Endothelial cell of umbilical vein (primary cell): ENCODE data around the gene AFF1. TPM values are rescaled to one million over a fixed set of nuclear protein-coding genes. Genes with fewer than 3 reads are reported as not detected.

Experiments used
- BruUV-seq: library from RNA; stranded (reverse); fragments of 400-500 nt; replicated peaks from 2 replicates; lab custom pipeline; 2021; lab: Mats Ljungman, UMichigan
- CTCF ChIA-PET: fragments of 300-600, 350-600 bp; sonication (Branson Sonifier 250); formaldehyde crosslinking; loops from one replicate; lab custom pipeline; 2021; ENCODE audit warnings: antibody characterized with exemption, inconsistent platforms; lab: Charles Lee
- POLR2A ChIA-PET: fragments of 300-600, 350-600 bp; sonication (Branson Sonifier 250); formaldehyde crosslinking; loops from one replicate; lab custom pipeline; 2021; ENCODE audit warnings: antibody characterized with exemption, inconsistent platforms; lab: Charles Lee
- DNase-seq: peaks from one replicate; pipeline ENCODE4 v3.0.0-alpha.2; 2011; ENCODE audit warnings: low read depth, low spot score
- FAIRE-seq: peaks from 2 replicates; lab custom pipeline; 2011; peaks lifted over from hg19 to GRCh38; lab: Jason Lieb, UNC
- H2AFZ ChIP-seq: 2 replicates; pipeline ENCODE4 v1.6.0; 2012; ENCODE audit warnings: low read depth, low read length, control low read depth, inconsistent platforms
- H3K27ac ChIP-seq: 2 replicates; pipeline ENCODE4 v1.5.1; 2011; ENCODE audit warnings: low read depth, mild to moderate bottlenecking, control low read depth, low read length, moderate library complexity; ENCODE audit not compliant: insufficient read depth
- H3K27me3 ChIP-seq, 2 experiments: 2 replicates each; pipeline versions ENCODE4 v1.6.0 to v1.6.1; 2011; ENCODE audit warnings: low read length in 2 of 2, mixed read lengths in 1 of 2; ENCODE audit not compliant: control insufficient read depth in 2 of 2, insufficient read depth in 2 of 2
- H3K36me3 ChIP-seq, 2 experiments: 2 replicates in 1 of 2; 3 replicates in 1 of 2; pipeline ENCODE4 v1.5.1; 2011; ENCODE audit warnings: low read length in 2 of 2, mild to moderate bottlenecking in 1 of 2, moderate library complexity in 1 of 2; ENCODE audit not compliant: control insufficient read depth in 2 of 2, insufficient read depth in 2 of 2; ENCODE audit errors: extremely low read depth in 1 of 2
- H3K4me1 ChIP-seq: 3 replicates; pipeline ENCODE4 v1.5.1; 2011; ENCODE audit warnings: mild to moderate bottlenecking, low read length; ENCODE audit not compliant: control insufficient read depth, insufficient read depth; ENCODE audit errors: extremely low read depth
- H3K4me2 ChIP-seq: 2 replicates; pipeline ENCODE4 v1.6.1; 2011; ENCODE audit warnings: low read length, control low read depth, mixed read lengths; ENCODE audit not compliant: insufficient read depth
- H3K4me3 ChIP-seq, 3 experiments: fragments of 200-600 bp in 1 of 3; sonication (generic), shearing (Covaris generic) in 1 of 3; replicated peaks in 1 of 3; 2 replicates each; pipeline ENCODE4 v1.5.1; 2011 to 2016; ENCODE audit warnings: control low read depth in 3 of 3, low read length in 3 of 3, mild to moderate bottlenecking in 2 of 3, inconsistent platforms in 1 of 3, low read depth in 1 of 3, moderate library complexity in 1 of 3; ENCODE audit not compliant: insufficient read depth in 1 of 3
- H3K79me2 ChIP-seq: 2 replicates; pipeline ENCODE4 v1.6.0; 2012; ENCODE audit warnings: low read length, inconsistent platforms; ENCODE audit not compliant: control insufficient read depth, insufficient read depth
- H3K9ac ChIP-seq: replicated peaks from 2 replicates; pipeline ENCODE3; 2011; ENCODE audit warnings: low read length, control low read depth; ENCODE audit not compliant: insufficient read depth; ENCODE audit errors: extremely low read depth
- H3K9me1 ChIP-seq: replicated peaks from 3 replicates; pipeline ENCODE4 v1.6.0; 2011; ENCODE audit warnings: mild to moderate bottlenecking, low read length; ENCODE audit not compliant: control insufficient read depth, insufficient read depth; ENCODE audit errors: extremely low read depth
- H3K9me3 ChIP-seq: replicated peaks from 2 replicates; pipeline ENCODE4 v1.5.1; 2012; ENCODE audit warnings: low read length, inconsistent platforms; ENCODE audit not compliant: control insufficient read depth, insufficient read depth
- H4K20me1 ChIP-seq: replicated peaks from 2 replicates; pipeline ENCODE3; 2011; ENCODE audit warnings: mild to moderate bottlenecking, low read length; ENCODE audit not compliant: control insufficient read depth, insufficient read depth; ENCODE audit errors: extremely low read depth
- CTCF ChIP-seq, 2 donors: IDR thresholded peaks; 1 replicate in 1 of 2; 2 replicates in 1 of 2; pipeline ENCODE4 v1.5.1; 2011; ENCODE audit warnings: low read length in 2 of 2, mild to moderate bottlenecking in 2 of 2, moderate library complexity in 2 of 2, control low read depth in 1 of 2, inconsistent platforms in 1 of 2, low read depth in 1 of 2; ENCODE audit not compliant: insufficient read depth in 1 of 2; ENCODE audit errors: extremely low read depth in 1 of 2
- EZH2 ChIP-seq: IDR thresholded peaks from 2 replicates; pipeline ENCODE4 v1.6.1; 2012; ENCODE audit warnings: borderline replicate concordance, low read depth, mild to moderate bottlenecking, moderate library complexity, low read length, inconsistent platforms; ENCODE audit not compliant: severe bottlenecking
- FOS ChIP-seq: IDR thresholded peaks from 2 replicates; pipeline ENCODE4 v1.6.1; 2011; ENCODE audit warnings: mild to moderate bottlenecking, low read length, moderate library complexity, borderline replicate concordance; ENCODE audit not compliant: insufficient read depth
- JUN ChIP-seq: IDR thresholded peaks from 2 replicates; pipeline ENCODE4 v1.6.1; 2011; ENCODE audit warnings: borderline replicate concordance, low read depth; ENCODE audit not compliant: insufficient read length, insufficient read depth
- MAX ChIP-seq: IDR thresholded peaks from 2 replicates; pipeline ENCODE4 v1.6.1; 2011; ENCODE audit not compliant: insufficient read depth, insufficient read length
- MYC ChIP-seq: IDR thresholded peaks from one replicate; pipeline ENCODE4 v1.6.1; 2011; ENCODE audit warnings: mild to moderate bottlenecking, low read depth, low read length
- POLR2A ChIP-seq: IDR thresholded peaks from 2 replicates; pipeline ENCODE4 v1.6.1; 2012; ENCODE audit warnings: low read depth, mild to moderate bottlenecking, control low read depth, low read length
- POLR2AphosphoS5 ChIP-seq: IDR thresholded peaks from 2 replicates; pipeline ENCODE4 v1.6.1; 2012; ENCODE audit warnings: low read depth, mild to moderate bottlenecking, control low read depth, low read length, moderate library complexity; ENCODE audit not compliant: insufficient read depth
- dilution Hi-C: fragments of 300-500 bp; cut with MboI; formaldehyde crosslinking; loops from one replicate; pipeline ENCODE4 v1.15.0; 2019; ENCODE audit warnings: low sequenced_read_pairs; ENCODE audit not compliant: extremely low pct_ligation_motif_present
- intact Hi-C: fragments of 100-400 bp; cut with micrococcal nuclease; formaldehyde crosslinking; loops from one replicate; pipeline ENCODE4 v1.10.0; 2022
- polyA plus RNA-seq, 4 experiments: library from polyadenylated mRNA; depleted of rRNA in 3 of 4; stranded (reverse) in 3 of 4; unstranded in 1 of 4; fragments of >200 nt; gene quantifications; 2 replicates each; pipeline versions ENCODE4 v1.2.1 to v1.2.3, GENCODE V29; 2011 to 2012; ENCODE audit warnings: missing spikeins in 1 of 4
- total RNA-seq: library from RNA; stranded (reverse); gene quantifications from 2 replicates; pipeline ENCODE4 v1.2.3, GENCODE V29; 2021

The AFF1 gene
- total and polyA plus RNA-seq, 2 donors (not counting 3 experiments of a cell fraction or from before 2014, with no cell fraction given): 26.2 to 106 TPM

GRCh38 chr4:87153078-87153870, 218.5 kb downstream of the AFF1 start:
- no peak for FAIRE-seq
- dilution Hi-C loops: no loop called here

More at GRCh38 chr4:87153078-87153870, 218.5 kb downstream of the AFF1 start:
- H3K27me3 ChIP-seq: no peaks in the 10 kb centered on the region
- no peak overlapping the region for H3K4me3 ChIP-seq
- no peak for DNase-seq
- no peaks in the 10 kb centered on the region for H3K9me3 ChIP-seq
- H4K20me1 ChIP-seq: no peaks in the 10 kb centered on the region
- no peaks in the 10 kb centered on the region for H3K79me2 ChIP-seq
- TF ChIP-seq EZH2 (no peak), FOS (no peak), MAX (no peak), MYC (no peak), POLR2A (no peak), POLR2AphosphoS5 (no peak), JUN (no peak), CTCF (IDR thresholded peaks at IDR 0.05; ENCODE audit: extremely low read depth in 1 of 2, insufficient read depth in 1 of 2, low read depth in 1 of 2, low read length in 2 of 2) (no peak)
- H3K27ac ChIP-seq: no peak overlapping the region
- POLR2A ChIA-PET: no interaction called here
- BruUV-seq: no TSS peak
- H2AFZ ChIP-seq: no peak overlapping the region
- intact Hi-C loops: loop anchor here (5.0 kb wide), 1 partner anchor 314 kb away; no protein-coding TSS in a partner anchor
- H3K9me1 ChIP-seq: no peaks in the 10 kb centered on the region
- H3K4me1 ChIP-seq: no peaks in the 10 kb centered on the region
- H3K4me2 ChIP-seq: no peak overlapping the region
- no peaks in the 10 kb centered on the region for H3K36me3 ChIP-seq
- H3K9ac ChIP-seq: no peak overlapping the region
- CTCF ChIA-PET: interaction anchor here (3.4 kb wide), 1 partner anchor 86 kb away, joined by 40 read pairs; no protein-coding TSS in a partner anchor
